Mesodermal cell (in vitro differentiated cells): ENCODE data around the gene MECR.

Experiments
- H3K27ac ChIP-seq: 2 replicates; pipeline ENCODE4 v1.7.0; 2013; ENCODE audit warnings: mild to moderate bottlenecking, low read depth, low read length, moderate library complexity; ENCODE audit not compliant: severe bottlenecking
- H3K36me3 ChIP-seq: 2 replicates; pipeline ENCODE4 v1.7.1; 2013; ENCODE audit warnings: mild to moderate bottlenecking, low read length, moderate library complexity; ENCODE audit not compliant: control insufficient read depth, insufficient read depth
- H3K4me1 ChIP-seq: one replicate; pipeline ENCODE4 v1.7.1; 2013; ENCODE audit warnings: mild to moderate bottlenecking, low read length; ENCODE audit not compliant: insufficient read depth, control insufficient read depth, poor library complexity, severe bottlenecking
- H3K4me3 ChIP-seq: 2 replicates; pipeline ENCODE4 v1.7.0; 2013; ENCODE audit warnings: low read length, control low read depth, mild to moderate bottlenecking; ENCODE audit not compliant: insufficient read depth, poor library complexity, severe bottlenecking; ENCODE audit errors: extremely low read depth
- H3K9me3 ChIP-seq: 2 replicates; pipeline ENCODE4 v1.7.1; 2013; ENCODE audit warnings: mild to moderate bottlenecking, low read length, moderate library complexity; ENCODE audit not compliant: control insufficient read depth
- WGBS, 2 experiments: methylation state at CpG; one replicate each; pipeline ENCODE4 v1.1.5; 2013; ENCODE audit warnings: missing lambda C conversion rate in 2 of 2; ENCODE audit not compliant: insufficient coverage in 2 of 2; 5-methylcytosine and 5-hydroxymethylcytosine counted together

The MECR gene

GRCh38 chr1:29243871-29244200 lies 13.1 kb upstream of the MECR start:
- Histone ChIP-seq H3K27ac (no peak overlapping the region), H3K9me3 (no peaks in the 10 kb centered on the region), H3K4me3 (no peak overlapping the region), H3K36me3 (no peaks in the 10 kb centered on the region), H3K4me1 (peaks cover 53% of the 10 kb centered on the region)
- 50 to 79% methylated on average over 2 to 3 of the region's 3 CpGs for WGBS, 2 experiments

- Histone ChIP-seq H3K4me3 (no peak overlapping the region), H3K36me3 (no peaks in the 10 kb centered on the region), H3K9me3 (no peaks in the 10 kb centered on the region), H3K27ac (no peak overlapping the region), H3K4me1 (peaks cover 51% of the 10 kb centered on the region)
- 85 to 89% methylated on average over 14 of the region's 16 CpGs for WGBS, 2 experiments
These were observed 12.5 kb upstream of the MECR start for GRCh38 chr1:29243023-29243870.

GRCh38 chr1:29240986-29241385 lies 10.3 kb upstream of the MECR start:
- H3K36me3 ChIP-seq: no peaks in the 10 kb centered on the region
- H3K4me3 ChIP-seq: no peak overlapping the region
- no peaks in the 10 kb centered on the region for H3K9me3 ChIP-seq
- H3K27ac ChIP-seq: no peak overlapping the region
- peaks cover 37% of the 10 kb centered on the region for H3K4me1 ChIP-seq
- 75 to 100% methylated on average over 1 of the region's 2 CpGs for WGBS, 2 experiments

GRCh38 chr1:29240400-29240837 lies 9.7 kb upstream of the MECR start:
- H3K9me3 ChIP-seq: no peaks in the 10 kb centered on the region
- no peak overlapping the region for H3K27ac ChIP-seq
- H3K36me3 ChIP-seq: no peaks in the 10 kb centered on the region
- no peak overlapping the region for H3K4me3 ChIP-seq
- no CpG with 5 or more reads among the region's 4 CpGs for WGBS, 2 experiments
- H3K4me1 ChIP-seq: peaks cover 39% of the 10 kb centered on the region

GRCh38 chr1:29239142-29239541 lies 8.4 kb upstream of the MECR start:
- H3K9me3 ChIP-seq: no peaks in the 10 kb centered on the region
- no peak overlapping the region for H3K27ac ChIP-seq
- WGBS, 2 experiments: 33 to 37% methylated on average over 2 to 7 of the region's 7 CpGs
- H3K4me1 ChIP-seq: peaks cover 30% of the 10 kb centered on the region
- H3K4me3 ChIP-seq: no peak overlapping the region
- no peaks in the 10 kb centered on the region for H3K36me3 ChIP-seq

GRCh38 chr1:29238620-29239002 lies 7.9 kb upstream of the MECR start:
- Histone ChIP-seq H3K36me3 (no peaks in the 10 kb centered on the region), H3K4me1 (peaks cover 25% of the 10 kb centered on the region), H3K27ac (no peak overlapping the region), H3K9me3 (no peaks in the 10 kb centered on the region), H3K4me3 (peak overlapping the region; percentile 49)
- 8 to 24% methylated on average over 4 to 6 of the region's 11 CpGs for whole genome bisulfite sequencing, 2 experiments

GRCh38 chr1:29237852-29238619 lies 7.3 kb upstream of the MECR start:
- Histone ChIP-seq H3K4me3 (peak overlapping the region; percentile 49), H3K9me3 (no peaks in the 10 kb centered on the region), H3K36me3 (no peaks in the 10 kb centered on the region), H3K27ac (no peak overlapping the region), H3K4me1 (peaks cover 21% of the 10 kb centered on the region)
- WGBS, 2 experiments: 2 to 3% methylated on average over 72 to 80 of the region's 93 CpGs

GRCh38 chr1:29237129-29237821 lies 6.5 kb upstream of the MECR start:
- WGBS, 2 experiments: 1 to 3% methylated on average over 26 to 66 of the region's 79 CpGs
- Histone ChIP-seq H3K9me3 (no peaks in the 10 kb centered on the region), H3K36me3 (no peaks in the 10 kb centered on the region), H3K4me1 (peaks cover 21% of the 10 kb centered on the region), H3K4me3 (peak overlapping the region; percentile 77), H3K27ac (no peak overlapping the region)

- Histone ChIP-seq H3K36me3 (no peaks in the 10 kb centered on the region), H3K9me3 (no peaks in the 10 kb centered on the region), H3K4me3 (peak overlapping the region; percentile 77), H3K27ac (no peak overlapping the region), H3K4me1 (peaks cover 21% of the 10 kb centered on the region)
- WGBS, 2 experiments: 0 to 1% methylated on average over 14 to 22 of the region's 30 CpGs
These were observed 6.0 kb upstream of the MECR start for GRCh38 chr1:29236712-29237128.

GRCh38 chr1:29235955-29236711 lies 5.4 kb upstream of the MECR start, which contains the start of gene PTPRU:
TSS of gene PTPRU (plus strand) at chr1:29236522. CDS start at chr1:29236645, 123 bp downstream.
- no peaks in the 10 kb centered on the region for H3K9me3 ChIP-seq
- H3K36me3 ChIP-seq: no peaks in the 10 kb centered on the region
- peaks cover 21% of the 10 kb centered on the region for H3K4me1 ChIP-seq
- WGBS, 2 experiments: 9 to 10% methylated on average over 72 to 77 of the region's 82 CpGs
- H3K27ac ChIP-seq: no peak within 1 kb of the TSS
- peak within 1 kb of the TSS; percentile 77 for H3K4me3 ChIP-seq
